ENCODE data around the gene PYGO1.
"Not testable (repeated sequence)": the region's sequence is repeated elsewhere in the genome, so short reads cannot be mapped to it uniquely, and the experiment has no call there.

PYGO1 gene, protein sequence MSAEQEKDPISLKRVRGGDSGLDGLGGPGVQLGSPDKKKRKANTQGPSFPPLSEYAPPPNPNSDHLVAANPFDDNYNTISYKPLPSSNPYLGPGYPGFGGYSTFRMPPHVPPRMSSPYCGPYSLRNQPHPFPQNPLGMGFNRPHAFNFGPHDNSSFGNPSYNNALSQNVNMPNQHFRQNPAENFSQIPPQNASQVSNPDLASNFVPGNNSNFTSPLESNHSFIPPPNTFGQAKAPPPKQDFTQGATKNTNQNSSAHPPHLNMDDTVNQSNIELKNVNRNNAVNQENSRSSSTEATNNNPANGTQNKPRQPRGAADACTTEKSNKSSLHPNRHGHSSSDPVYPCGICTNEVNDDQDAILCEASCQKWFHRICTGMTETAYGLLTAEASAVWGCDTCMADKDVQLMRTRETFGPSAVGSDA

DNA sequence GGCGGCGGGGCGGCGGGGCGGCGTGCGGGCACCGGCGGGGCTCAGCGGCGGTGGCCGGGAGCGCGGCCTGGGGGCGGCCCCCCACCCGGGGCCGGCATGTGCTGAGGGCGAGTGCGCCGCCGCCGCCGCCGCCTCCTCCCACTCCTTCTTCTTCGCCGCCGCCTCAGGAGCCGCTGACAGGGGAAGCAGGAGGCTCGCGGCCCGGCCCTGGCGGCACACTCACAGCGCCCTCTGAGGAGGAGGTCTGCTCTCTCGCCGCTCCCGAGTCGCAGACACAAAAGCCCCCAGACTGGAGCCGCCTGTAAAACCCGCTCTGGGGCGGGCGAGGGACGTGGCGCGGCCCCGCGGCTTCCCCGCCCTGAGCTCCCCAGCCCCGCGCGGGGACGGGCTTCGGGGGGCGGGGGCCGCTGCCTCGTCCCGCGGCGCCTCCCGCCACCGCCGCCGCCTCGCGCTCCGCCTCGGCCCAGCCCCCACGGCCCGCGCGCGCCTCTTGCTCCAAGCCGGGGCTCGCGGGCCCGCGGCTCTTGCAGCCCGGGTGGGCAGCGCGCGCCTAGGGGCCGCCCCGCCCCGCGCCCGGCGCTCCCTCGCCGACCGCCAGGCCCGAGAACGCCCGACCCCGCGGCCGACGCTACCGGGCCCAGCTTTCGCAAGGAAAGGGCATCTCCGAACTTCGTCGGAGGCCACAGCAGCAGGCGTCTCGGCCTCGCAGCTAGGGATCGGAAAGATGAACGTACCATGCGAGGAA is at the start of gene PYGO1:
PYGO1 (minus strand) TSS at position 276 of the 745 bp plus-strand sequence. CDS start 462 bp downstream, outside the sequence.
- DNase-seq = peak; percentile 14

DNA sequence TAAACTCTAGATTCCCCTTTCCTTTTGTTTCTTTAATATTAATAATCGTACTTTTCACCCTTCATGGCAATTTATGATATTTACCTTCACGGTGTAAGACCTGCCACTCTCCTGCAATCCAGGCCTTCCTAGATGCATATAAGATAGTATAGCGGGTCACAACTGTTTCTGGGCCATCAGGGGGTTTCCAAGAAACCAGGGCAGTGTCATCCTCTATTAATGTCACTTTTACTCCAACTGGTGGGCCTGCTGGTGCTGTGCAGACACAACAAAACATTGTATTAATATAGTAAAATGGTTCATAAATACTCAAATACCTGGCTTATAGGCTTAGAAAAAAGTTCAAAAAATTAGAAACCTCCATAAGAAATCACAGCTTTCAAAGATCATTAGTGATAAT is 48.9 kb upstream of the PYGO1 start:
- DNase-seq = no peak

DNA sequence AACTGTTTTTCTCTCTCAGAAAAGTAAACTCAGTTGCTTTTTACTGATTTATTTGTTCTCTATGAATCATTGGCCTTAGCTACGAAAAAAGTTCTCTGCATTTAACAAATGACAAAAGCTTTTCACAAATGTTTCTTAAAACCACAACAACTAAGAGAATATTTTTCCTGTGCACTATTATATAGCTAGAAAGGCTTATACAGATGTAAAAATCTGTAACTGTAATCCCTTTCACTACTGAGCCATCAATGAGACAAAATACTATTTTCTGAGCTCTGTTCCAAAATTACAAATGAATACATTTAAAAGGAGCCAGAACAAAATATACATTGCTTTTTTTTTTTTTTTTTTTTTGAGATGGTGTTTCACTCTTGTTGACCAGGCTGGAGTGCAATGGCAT is 45.6 kb upstream of the PYGO1 start:
- DNase-seq = no peak

DNA sequence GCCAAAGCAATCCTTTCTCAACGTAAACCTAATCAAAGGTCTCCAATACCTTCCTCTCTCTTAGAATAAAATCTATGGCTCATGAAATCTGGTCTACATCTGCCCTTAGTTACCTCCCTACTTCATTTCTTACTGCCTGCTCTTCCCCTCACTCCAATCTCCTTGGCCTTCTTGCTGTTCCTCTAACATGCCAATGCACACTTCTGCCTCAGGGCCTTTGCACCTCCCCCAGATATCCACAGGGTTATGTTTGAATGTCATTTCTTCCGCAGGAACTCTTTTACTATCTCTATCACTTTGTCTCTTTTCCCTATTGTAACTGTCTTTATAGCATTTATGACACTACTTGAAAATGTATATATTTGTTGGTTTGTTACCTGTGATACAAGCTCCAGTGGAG is 44.3 kb upstream of the PYGO1 start:
- no peak for DNase-seq

DNA sequence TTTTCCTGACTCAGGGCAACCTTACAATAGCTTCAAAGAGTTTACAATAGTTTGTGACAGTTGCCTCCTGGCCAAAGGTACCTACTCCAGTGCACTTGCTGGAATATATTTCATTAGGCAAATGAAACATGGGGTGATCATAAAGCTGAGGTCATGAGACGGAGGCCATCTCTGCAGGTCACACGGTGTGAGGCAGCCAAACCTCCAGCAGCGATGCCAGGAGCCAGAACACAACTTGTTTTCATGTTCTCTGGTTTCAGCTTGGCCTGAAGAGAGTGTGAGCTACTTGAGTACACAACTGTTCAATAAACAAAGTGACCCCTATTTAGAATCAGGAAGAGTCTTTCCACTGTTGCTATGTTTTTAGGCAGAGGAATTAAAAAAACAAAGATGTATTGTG is 42.7 kb upstream of the PYGO1 start:
- DNase-seq = no peak

DNA sequence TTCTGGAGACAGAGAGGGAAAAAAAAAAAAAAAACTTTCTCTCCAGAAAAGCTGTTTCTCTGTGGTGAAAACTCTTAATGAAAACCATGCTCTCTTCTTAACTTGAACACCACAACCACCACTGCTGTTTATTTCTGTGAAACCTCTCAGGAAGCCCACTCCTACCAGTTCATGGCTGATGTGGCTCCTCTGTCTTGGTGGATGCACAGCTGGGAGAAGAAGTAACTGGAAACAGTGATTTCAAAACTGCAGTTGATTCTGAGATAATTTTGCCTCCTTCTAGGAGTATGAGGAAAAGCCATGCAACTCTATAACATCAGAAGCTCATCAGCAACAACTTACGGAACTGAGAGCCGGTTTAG is 40.2 kb upstream of the PYGO1 start:
- no peak for DNase-seq

DNA sequence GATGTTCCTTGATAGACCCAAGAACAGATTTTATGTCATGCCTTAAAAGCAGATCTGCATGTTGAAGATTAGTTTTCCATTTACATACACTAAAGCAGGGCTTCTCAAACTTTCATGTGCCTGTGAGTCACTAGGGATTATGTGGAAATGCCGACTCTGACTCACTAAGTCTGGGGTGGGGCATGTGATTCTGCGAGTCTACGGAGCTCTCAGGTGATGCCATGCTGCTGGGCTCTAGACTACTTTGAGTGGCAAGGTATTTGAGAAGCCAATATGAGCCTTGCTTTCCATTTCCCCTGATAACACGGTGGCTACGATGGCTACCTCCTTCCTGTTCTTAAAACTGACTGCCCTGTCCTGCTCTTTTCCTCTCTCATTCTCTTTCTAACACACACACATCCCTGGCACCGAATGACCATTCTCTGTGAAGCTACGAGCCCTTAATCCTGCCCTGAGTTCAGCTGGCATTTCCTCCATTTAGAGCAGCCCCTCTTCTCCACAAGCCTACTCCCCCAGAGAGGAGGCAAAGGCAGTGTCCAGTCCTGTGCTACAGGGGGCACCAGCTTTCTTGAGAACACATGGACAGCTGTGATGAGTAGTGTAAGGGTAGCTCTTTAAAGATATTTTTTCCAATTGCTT is 39.7 kb upstream of the PYGO1 start:
- no peak for DNase-seq

DNA sequence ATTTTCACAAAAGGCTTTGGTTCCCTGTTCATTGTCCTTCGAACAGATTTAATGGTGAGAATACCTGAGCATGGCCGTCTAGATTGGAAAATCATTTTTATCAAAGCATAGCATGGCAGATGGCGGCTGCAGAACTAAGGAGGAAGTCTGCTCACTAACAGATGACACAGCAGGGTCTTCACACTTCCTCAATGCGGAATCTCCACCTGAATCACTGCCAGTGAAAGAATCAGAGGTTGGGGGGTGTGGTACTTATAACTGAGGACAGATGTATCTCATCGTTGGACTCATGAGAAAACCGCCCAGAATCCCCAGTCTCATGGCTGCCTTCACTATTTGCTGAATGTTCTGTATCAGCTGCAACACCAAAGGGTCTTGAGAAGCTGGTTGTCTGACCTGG is 31.6 kb upstream of the PYGO1 start:
- no peak for DNase-seq

DNA sequence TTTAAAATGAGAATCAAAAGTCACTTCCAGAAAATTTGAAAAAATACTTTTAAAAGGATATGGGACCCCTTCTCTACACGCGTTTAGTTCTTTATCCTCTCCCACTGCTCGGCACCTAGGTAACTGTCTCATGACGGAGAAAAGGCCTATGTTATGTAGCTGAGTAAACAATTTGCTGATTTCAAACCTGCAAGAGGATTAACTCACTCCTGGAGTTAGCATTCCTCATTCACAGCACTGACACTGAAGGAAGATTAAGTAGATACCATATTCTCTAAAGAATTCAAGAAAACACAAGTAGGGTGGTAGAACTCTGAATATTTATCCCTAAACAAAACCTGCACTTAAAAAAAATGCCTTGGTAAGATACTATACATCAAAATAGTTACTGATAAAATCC is 30.2 kb upstream of the PYGO1 start:
- DNase-seq = no peak

DNA sequence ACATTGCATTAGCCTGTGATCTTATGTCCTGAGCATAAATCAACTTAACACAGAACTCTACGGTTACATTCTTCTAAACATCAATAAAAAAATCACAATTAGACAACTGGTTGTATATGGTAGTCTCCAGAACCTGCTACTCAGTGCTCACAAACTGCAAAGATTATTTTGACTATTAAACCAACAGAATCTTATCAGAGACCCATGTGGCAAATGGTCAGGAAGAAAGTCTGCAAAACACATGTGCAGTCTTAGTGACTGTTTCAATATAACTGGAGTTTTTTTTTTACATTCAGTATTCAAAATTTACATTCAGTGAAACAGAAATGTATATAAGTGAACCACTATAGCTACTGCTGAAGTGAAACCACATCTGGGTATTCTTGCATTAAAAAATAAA is 27.3 kb upstream of the PYGO1 start:
- DNase-seq = no peak

DNA sequence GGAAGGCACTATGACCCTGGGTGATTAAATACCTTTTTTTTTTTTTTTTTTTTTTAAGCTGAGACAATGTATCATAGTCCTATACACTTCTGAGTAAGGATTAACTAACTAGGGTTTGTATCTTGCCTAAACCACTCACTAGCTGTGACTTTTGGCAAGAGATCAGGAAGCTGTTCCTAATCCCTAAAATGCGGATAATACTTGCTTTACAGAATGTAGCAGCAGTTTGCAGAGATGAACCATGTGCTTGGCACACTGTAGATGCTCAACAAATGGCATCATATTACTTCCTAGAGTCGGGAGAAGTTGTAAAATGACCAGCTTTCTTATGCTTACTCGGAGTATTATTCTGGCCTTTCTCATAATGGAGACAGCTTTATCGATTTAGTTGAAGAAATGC is 25.6 kb upstream of the PYGO1 start:
- DNase-seq = no peak

DNA sequence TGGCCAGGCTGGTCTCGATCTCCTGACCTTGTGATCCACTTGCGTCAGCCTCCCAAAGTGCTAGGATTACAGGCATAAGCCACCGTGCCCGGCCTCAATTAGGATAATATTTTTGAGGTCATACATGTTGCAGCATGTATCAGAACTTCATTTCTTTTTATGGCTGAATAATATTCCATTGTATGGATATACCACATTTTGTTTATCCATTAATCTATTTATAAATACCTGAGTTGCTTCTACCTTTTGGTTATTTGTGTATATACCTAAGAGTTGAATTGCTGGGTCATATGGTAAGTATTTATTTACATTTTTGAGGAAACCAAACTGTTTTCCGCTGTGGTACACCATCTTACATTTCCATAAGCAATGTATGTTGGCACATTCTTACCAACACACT is 18.1 kb upstream of the PYGO1 start:
- no peak for DNase-seq

DNA sequence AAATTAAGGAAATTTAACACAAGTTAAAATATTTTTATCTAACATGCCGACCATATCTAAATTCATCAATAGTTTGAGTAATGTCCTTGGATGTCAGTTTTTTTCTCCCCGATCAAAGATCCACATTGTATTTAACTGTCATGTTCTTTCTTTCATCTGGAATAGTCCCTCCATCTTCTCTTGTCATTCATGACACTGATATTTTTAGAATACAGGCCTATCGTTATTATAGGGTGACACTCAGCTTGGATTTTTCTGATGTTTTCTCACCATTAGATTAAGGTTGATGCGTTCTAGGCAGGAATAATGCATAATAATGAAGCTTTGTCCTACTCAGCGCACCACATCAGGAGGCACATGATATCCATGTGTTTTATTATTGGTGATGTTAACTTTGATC is 13.2 kb upstream of the PYGO1 start:
- DNase-seq = no peak

DNA sequence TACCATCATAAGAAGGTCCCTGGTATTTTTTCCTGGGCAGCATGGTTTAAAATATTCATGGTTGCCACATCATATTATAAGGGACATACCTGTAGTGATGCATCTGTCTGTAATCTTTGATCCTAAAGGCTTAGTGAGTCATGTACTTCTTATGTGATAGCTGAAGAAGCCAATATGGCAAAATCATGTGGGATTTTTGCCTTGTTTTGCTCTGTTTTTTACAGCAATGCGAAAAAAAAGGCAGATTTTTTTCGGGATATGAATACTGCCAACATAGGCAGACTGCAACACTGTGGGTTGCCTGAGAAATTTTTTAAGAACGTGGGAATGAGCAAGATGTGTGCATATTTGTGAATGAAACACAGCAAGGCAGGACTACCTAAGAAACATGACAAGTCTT is 11.3 kb upstream of the PYGO1 start:
- no peak for DNase-seq

DNA sequence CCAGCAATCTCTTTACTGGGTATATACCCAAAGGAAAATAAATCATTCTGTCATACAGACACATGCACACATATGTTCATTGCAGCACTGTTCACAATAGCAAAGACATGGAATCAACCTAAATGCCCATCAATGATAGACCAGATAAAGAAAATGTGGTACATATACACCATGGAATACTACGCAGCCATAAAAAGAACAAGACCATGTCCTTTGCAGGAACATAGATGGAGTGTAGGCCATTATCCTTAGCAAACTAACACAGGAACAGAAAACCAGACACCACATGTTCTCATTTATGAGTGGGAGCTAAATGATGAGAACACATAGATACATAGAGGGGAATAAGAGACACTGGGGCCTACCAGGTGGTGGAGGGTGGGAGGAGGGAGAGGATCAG is 4.9 kb upstream of the PYGO1 start:
- not testable (repeated sequence) for DNase-seq

DNA sequence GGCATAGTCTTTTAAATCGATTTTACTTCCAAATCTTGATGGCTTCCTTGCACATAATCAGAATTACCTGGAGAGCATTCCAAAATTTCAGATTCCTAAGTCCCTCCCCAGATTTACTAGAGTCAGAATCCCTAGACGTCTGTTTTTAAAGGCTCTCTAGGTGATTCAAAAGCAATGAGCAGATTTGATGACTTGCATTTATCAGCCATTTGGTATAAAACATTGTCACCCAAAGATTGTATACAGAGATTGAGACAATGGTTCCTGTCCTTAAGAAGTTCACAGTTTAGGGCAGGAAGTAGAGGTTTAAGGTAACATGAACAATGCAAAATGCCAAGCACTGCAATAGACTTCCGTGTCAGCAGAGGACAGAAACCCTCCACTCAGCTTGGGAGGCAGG is 2.6 kb upstream of the PYGO1 start:
- DNase-seq = no peak

DNA sequence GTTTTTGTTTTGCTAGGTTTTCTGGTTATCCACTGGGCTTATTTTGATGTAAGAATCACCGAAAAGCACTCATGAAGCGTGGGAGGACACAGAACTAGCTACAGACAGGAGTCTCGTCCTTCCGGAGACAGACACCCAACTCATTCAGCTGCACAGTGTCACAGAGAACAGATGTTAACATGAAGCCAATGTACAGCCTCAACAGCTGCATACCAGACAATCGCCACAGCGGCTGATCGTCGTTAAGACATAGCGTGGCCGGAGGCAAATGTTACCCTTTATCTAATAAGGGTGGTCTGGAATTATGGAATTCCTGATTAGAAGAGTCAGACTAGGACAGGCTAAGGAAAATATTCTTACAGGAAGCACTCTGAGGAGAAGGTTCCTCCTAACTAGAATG is 1.1 kb upstream of the PYGO1 start:
- DNase-seq = no peak

DNA sequence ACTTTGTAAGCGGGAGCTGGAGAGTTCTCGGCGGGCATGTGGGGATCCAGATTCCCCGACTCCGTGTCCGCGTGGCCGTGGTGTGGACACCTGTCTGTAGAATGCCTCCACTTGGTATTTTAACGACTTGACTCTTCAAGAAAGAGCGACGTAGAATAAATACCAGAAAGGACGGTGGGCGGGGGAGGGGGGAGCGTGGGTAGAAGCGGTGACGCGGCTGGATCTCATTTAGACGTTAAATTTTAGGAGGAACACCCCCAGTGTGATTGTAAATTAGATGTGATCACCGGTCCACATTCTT is 620 bp upstream of the PYGO1 start:
- DNase-seq = no peak

DNA sequence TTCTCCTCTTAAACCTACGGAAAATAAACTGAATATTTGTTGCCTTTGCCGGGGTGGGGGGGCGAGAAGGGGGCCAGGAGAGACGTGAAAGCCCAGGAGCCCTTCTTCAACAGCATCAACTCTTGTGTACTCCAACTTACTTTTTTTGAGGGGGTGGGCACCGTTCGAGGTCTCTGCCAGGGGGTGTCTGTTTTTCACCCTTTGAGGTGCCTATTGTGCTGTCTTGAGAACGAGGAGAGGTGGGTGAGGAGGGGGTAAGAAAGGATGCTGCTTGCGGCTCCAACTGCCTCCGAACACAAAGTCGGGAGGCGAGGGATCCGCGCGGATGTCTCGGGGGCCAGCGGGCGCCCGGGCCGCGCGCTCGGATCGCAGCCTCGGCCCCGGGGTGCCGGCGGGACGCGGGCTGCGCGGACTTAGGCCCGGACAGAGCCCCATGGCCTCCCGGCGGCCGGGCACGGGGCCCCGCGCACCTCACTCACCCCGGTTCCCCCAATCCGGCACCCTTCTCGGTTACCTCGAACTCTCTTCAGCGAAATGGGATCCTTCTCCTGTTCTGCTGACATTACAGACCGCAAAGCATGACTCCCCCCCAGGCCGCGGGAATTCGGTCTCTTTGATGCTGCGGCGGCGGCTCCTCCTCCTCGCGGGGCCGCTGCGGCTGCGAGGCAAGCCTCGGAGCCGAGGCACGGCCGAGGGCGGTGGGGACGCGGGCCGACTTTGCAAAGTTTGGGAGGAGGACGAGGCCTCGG is 650 bp downstream of the PYGO1 start:
- no peak for DNase-seq

DNA sequence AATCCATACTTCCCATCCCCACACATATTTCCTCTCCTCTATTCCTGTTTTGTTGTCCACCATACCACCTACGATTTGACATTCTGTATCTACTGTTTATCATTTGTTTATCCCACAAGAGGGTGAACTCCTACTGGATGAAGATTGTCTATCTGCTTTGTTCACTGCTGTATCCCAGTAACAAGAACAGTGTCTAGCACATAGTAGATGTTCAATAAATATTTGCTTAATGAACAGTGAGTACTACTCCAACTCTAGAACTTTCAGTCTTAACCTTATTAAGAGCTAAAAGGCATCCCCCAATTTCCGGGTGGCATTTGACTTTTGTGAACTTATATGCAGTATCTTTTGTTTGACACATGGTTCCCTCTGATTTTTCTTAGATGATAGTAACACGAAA is 1.3 kb downstream of the PYGO1 start:
- DNase-seq = no peak

DNA sequence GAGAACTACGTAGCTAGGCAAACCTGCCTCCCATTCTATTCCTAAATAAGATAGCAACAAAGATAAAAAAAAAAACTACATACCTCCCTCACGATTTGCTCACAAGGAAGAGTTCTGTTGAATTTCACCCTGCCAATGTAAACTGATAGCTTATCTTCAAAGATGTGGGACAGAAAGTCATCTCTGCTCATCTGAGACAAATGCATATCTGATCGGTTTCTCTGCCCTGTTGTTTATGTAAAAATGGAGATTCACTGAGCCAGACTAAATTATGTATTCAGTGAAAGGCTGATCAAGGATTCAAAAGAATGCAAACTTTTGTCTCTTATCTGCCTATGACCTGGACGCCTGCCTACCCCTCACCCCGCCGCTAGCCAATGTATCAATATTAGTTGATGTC is 11.2 kb downstream of the PYGO1 start:
- no peak for DNase-seq

DNA sequence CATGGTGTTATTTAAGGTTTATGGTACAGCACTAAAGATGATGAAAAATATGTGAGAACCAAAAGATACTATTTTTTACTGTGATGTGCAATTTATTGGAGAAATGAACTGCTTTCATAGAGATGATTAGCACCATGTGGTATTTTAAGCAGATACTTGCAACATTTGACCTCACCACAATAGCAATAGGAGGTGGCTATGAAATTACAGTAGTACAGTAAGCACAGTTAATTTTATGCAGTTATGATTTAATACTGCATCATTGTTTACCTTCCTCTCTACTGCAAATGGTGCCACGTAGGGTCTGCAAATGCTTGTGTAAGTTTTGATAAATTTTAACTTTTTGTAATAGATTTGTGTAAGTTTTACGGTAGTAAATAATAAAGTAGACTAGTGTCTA is 14.0 kb downstream of the PYGO1 start:
- DNase-seq = no peak

DNA sequence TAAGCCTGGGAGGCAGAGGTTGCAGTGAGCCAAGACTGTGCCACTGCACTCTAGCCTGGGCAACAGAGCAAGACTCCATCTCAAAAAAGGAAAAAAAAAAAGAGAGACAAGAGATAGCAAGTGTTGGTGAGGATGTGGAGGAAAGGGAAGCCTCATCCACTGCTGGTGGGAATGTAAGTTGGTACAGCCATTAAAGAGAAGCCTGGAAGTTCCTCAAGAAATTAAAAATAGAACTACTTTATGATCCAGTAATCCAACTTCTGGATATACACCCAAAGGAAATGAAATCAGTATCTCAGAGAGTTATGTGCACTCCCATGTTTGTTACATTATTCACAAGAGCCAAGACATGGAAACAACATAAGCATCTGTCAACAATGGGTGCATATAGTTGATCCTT is 14.9 kb downstream of the PYGO1 start:
- DNase-seq = no peak
